ENCODE data around the gene COX7B2.

COX7B2 gene

GRCh38 chr4:46886711-46887110 is 22.3 kb downstream of the COX7B2 start:
- DNase-seq, result no peak

- DNase-seq, result no peak
These were observed 30.4 kb downstream of the COX7B2 start for GRCh38 chr4:46878641-46879040.

GRCh38 chr4:46874811-46875210 is 34.2 kb downstream of the COX7B2 start:
- no peak for DNase-seq

GRCh38 chr4:46870411-46870810 is 38.6 kb downstream of the COX7B2 start:
- no peak for DNase-seq

- DNase-seq, result no peak
These were observed 52.7 kb downstream of the COX7B2 start for GRCh38 chr4:46856333-46856732.

- DNase-seq, result no peak
These were observed 56.2 kb downstream of the COX7B2 start for GRCh38 chr4:46852800-46853199.

- DNase-seq, result no peak
These were observed 59.0 kb downstream of the COX7B2 start for GRCh38 chr4:46850026-46850425.

GRCh38 chr4:46844325-46844917 is 64.6 kb downstream of the COX7B2 start:
- DNase-seq, result no peak

GRCh38 chr4:46839128-46839527 is 69.9 kb downstream of the COX7B2 start:
- DNase-seq, result no peak

- DNase-seq, result no peak
These were observed 71.4 kb downstream of the COX7B2 start for GRCh38 chr4:46837639-46838038.

- DNase-seq, result no peak
These were observed 72.5 kb downstream of the COX7B2 start for GRCh38 chr4:46836584-46836983.

- DNase-seq, result no peak
These were observed 78.0 kb downstream of the COX7B2 start for GRCh38 chr4:46830971-46831454.

GRCh38 chr4:46820154-46820553 is 88.9 kb downstream of the COX7B2 start:
- no peak for DNase-seq

- no peak for DNase-seq
These were observed 90.0 kb downstream of the COX7B2 start for GRCh38 chr4:46819095-46819494.

- DNase-seq, result no peak
These were observed 90.4 kb downstream of the COX7B2 start for GRCh38 chr4:46818604-46819003.

GRCh38 chr4:46817806-46818205 is 91.2 kb downstream of the COX7B2 start:
- no peak for DNase-seq

GRCh38 chr4:46804781-46805413 is 104.1 kb downstream of the COX7B2 start:
- DNase-seq, result no peak

GRCh38 chr4:46793036-46793435 is 116.0 kb downstream of the COX7B2 start:
- no peak for DNase-seq

- no peak for DNase-seq
These were observed 127.5 kb downstream of the COX7B2 start for GRCh38 chr4:46781434-46782092.

- DNase-seq, result no peak
These were observed 143.6 kb downstream of the COX7B2 start for GRCh38 chr4:46765465-46765864.

- DNase-seq, result no peak
These were observed 179.0 kb downstream of the COX7B2 start for GRCh38 chr4:46730075-46730474.

GRCh38 chr4:46720055-46720454 is 189.0 kb downstream of the COX7B2 start:
- no peak for DNase-seq

- no peak for DNase-seq
These were observed 191.1 kb downstream of the COX7B2 start for GRCh38 chr4:46717950-46718349.

GRCh38 chr4:46715468-46715867 is 193.6 kb downstream of the COX7B2 start:
- no peak for DNase-seq
